ENCODE results near the gene MYBPC2. TPM values are rescaled to one million over a fixed set of nuclear protein-coding genes. Genes with fewer than 3 reads are reported as not detected.

Gene MYBPC2
- polyA plus RNA-seq, 3 donors = 0.61 to 1.2 (median 0.89) TPM

- DNase-seq (ENCODE audit: extremely low read depth in 1 of 11, low read depth in 9 of 11, low spot score in 4 of 11) = no peak
These were observed 16.7 kb downstream of the MYBPC2 start for GRCh38 chr19:50449236-50449899.

GRCh38 chr19:50450369-50451222, 17.9 kb downstream of the MYBPC2 start:
- DNase-seq (ENCODE audit: extremely low read depth in 1 of 11, low read depth in 9 of 11, low spot score in 4 of 11) = no peak

GRCh38 chr19:50451223-50451534, 18.5 kb downstream of the MYBPC2 start:
- DNase-seq (ENCODE audit: extremely low read depth in 1 of 11, low read depth in 9 of 11, low spot score in 4 of 11) = no peak

- DNase-seq (ENCODE audit: extremely low read depth in 1 of 11, low read depth in 9 of 11, low spot score in 4 of 11) = no peak
These were observed 20.6 kb downstream of the MYBPC2 start for GRCh38 chr19:50453243-50453642.

GRCh38 chr19:50455992-50456391, 23.3 kb downstream of the MYBPC2 start:
- DNase-seq (ENCODE audit: extremely low read depth in 1 of 11, low read depth in 9 of 11, low spot score in 4 of 11) = no peak

GRCh38 chr19:50457300-50457699, 24.6 kb downstream of the MYBPC2 start:
- DNase-seq (ENCODE audit: extremely low read depth in 1 of 11, low read depth in 9 of 11, low spot score in 4 of 11) = no peak

GRCh38 chr19:50458396-50459066, 25.8 kb downstream of the MYBPC2 start:
- DNase-seq (ENCODE audit: extremely low read depth in 1 of 11, low read depth in 9 of 11, low spot score in 4 of 11) = peak in 1 of 11 donors; percentile 27

GRCh38 chr19:50459067-50459456, 26.4 kb downstream of the MYBPC2 start:
- no peak for DNase-seq (ENCODE audit: extremely low read depth in 1 of 11, low read depth in 9 of 11, low spot score in 4 of 11)

- no peak for DNase-seq (ENCODE audit: extremely low read depth in 1 of 11, low read depth in 9 of 11, low spot score in 4 of 11)
These were observed 26.9 kb downstream of the MYBPC2 start for GRCh38 chr19:50459638-50460037.

- peak in 1 of 11 donors; percentile 28 for DNase-seq (ENCODE audit: extremely low read depth in 1 of 11, low read depth in 9 of 11, low spot score in 4 of 11)
These were observed 27.6 kb downstream of the MYBPC2 start for GRCh38 chr19:50460161-50460765.

GRCh38 chr19:50461066-50461875, 28.6 kb downstream of the MYBPC2 start:
- peak in 5 of 11 donors; percentile 35 to 57 (median 53) for DNase-seq (ENCODE audit: extremely low read depth in 1 of 11, low read depth in 9 of 11, low spot score in 4 of 11)

GRCh38 chr19:50462970-50463369, 30.3 kb downstream of the MYBPC2 start:
- DNase-seq (ENCODE audit: extremely low read depth in 1 of 11, low read depth in 9 of 11, low spot score in 4 of 11) = no peak

- no peak for DNase-seq (ENCODE audit: extremely low read depth in 1 of 11, low read depth in 9 of 11, low spot score in 4 of 11)
These were observed 31.7 kb downstream of the MYBPC2 start for GRCh38 chr19:50464348-50464747.

GRCh38 chr19:50465000-50465399, 32.3 kb downstream of the MYBPC2 start:
- DNase-seq (ENCODE audit: extremely low read depth in 1 of 11, low read depth in 9 of 11, low spot score in 4 of 11) = no peak

GRCh38 chr19:50465986-50466705, 33.5 kb downstream of the MYBPC2 start:
- peak in 1 of 11 donors; percentile 33 for DNase-seq (ENCODE audit: extremely low read depth in 1 of 11, low read depth in 9 of 11, low spot score in 4 of 11)

GRCh38 chr19:50466706-50467039, 34.0 kb downstream of the MYBPC2 start:
- DNase-seq (ENCODE audit: extremely low read depth in 1 of 11, low read depth in 9 of 11, low spot score in 4 of 11) = no peak

GRCh38 chr19:50467566-50467965, 34.9 kb downstream of the MYBPC2 start:
- DNase-seq (ENCODE audit: extremely low read depth in 1 of 11, low read depth in 9 of 11, low spot score in 4 of 11) = no peak

GRCh38 chr19:50468818-50469217, 36.1 kb downstream of the MYBPC2 start:
- no peak for DNase-seq (ENCODE audit: extremely low read depth in 1 of 11, low read depth in 9 of 11, low spot score in 4 of 11)
